Measurements from ENCODE around the gene DARS1. TPM values are rescaled to one million over a fixed set of nuclear protein-coding genes. Genes with fewer than 3 reads are reported as not detected.

The DARS1 gene
- total and polyA plus RNA-seq, 2 of the 13 experiments (the other 11 are each of a cell fraction or from before 2014, with no cell fraction given): 149 to 230 TPM

GRCh38 chr2:135985018-135985825 is at the start of gene DARS1 (continued):
- TF ChIP-seq THAP7 (CRISPR knock-in tag; IDR thresholded peaks at IDR 0.05) (peak; percentile 83; the same call in 1 of the 2 replicates), ZNF383 (CRISPR knock-in tag; IDR thresholded peaks at IDR 0.05; ENCODE audit: borderline replicate concordance) (peak; percentile 21; the same call in 1 of the 2 replicates), RAD51 (IDR thresholded peaks at IDR 0.05; ENCODE audit: borderline replicate concordance) (no peak), ZSCAN29 (CRISPR knock-in tag; conservative IDR thresholded peaks at IDR 0.05) (peak; percentile 42; the same call in 1 of the 2 replicates), HIC2 (CRISPR knock-in tag; IDR thresholded peaks at IDR 0.05; ENCODE audit: low read depth) (peak; percentile 91), AHR (CRISPR knock-in tag; IDR thresholded peaks at IDR 0.05) (peak; percentile 88; the same call in 1 of the 2 replicates), RBFOX2 (IDR thresholded peaks at IDR 0.05; ENCODE audit: low read depth, low read length) (peak; percentile 100), ZNF891 (CRISPR knock-in tag; IDR thresholded peaks at IDR 0.05) (peak; percentile 95), HMG20B (CRISPR knock-in tag; conservative IDR thresholded peaks at IDR 0.05) (no peak; the same call in none of the 2 replicates), PHF20 (CRISPR knock-in tag; IDR thresholded peaks at IDR 0.05) (peak; percentile 79), HIVEP1 (CRISPR knock-in tag; IDR thresholded peaks at IDR 0.05) (peak; percentile 99), ZFP41 (CRISPR knock-in tag; IDR thresholded peaks at IDR 0.05; ENCODE audit: borderline replicate concordance) (peak; percentile 73; the same call in 1 of the 2 replicates), TFE3 (CRISPR knock-in tag; IDR thresholded peaks at IDR 0.05) (peak; percentile 77), ZSCAN25 (CRISPR knock-in tag; IDR thresholded peaks at IDR 0.05) (peak; percentile 36; the same call in 1 of the 2 replicates), ZNF382 (CRISPR knock-in tag; IDR thresholded peaks at IDR 0.05; ENCODE audit: borderline replicate concordance) (no peak), ZXDC (CRISPR knock-in tag; IDR thresholded peaks at IDR 0.05) (no peak; the same call in 1 of the 2 replicates), SYNCRIP (IDR thresholded peaks at IDR 0.05; ENCODE audit: insufficient read depth, low read depth, low read length) (no peak), ZNF207 (IDR thresholded peaks at IDR 0.05; ENCODE audit: borderline replicate concordance) (no peak), YEATS4 (CRISPR knock-in tag; IDR thresholded peaks at IDR 0.05; ENCODE audit: borderline replicate concordance) (peak; percentile 100), HNRNPUL1 (IDR thresholded peaks at IDR 0.05; ENCODE audit: low read depth, low read length) (peak; percentile 48; the same call in 1 of the 2 replicates)
